Large intestine (tissue), 3 donors: ENCODE measurements around the gene RBM7. TPM values are rescaled to one million over a fixed set of nuclear protein-coding genes. Genes with fewer than 3 reads are reported as not detected.

Source experiments
- DNase-seq, 2 donors: peaks; one replicate each; pipeline versions ENCODE4 v3.0.0 to v3.0.0-alpha.2; 2013
- H3K27ac ChIP-seq: one replicate; pipeline ENCODE4 v1.5.1; 2013; ENCODE audit warnings: low read length
- H3K27me3 ChIP-seq: 2 replicates; pipeline ENCODE4 v1.6.1; 2013; ENCODE audit warnings: low read length; ENCODE audit not compliant: control insufficient read depth, insufficient read depth
- H3K36me3 ChIP-seq: 2 replicates; pipeline ENCODE4 v1.6.1; 2013; ENCODE audit warnings: low read length; ENCODE audit not compliant: control insufficient read depth, insufficient read depth
- H3K4me1 ChIP-seq: one replicate; pipeline ENCODE4 v1.6.1; 2013; ENCODE audit warnings: low read length; ENCODE audit not compliant: control insufficient read depth, insufficient read depth
- H3K4me3 ChIP-seq: one replicate; pipeline ENCODE4 v1.5.1; 2013; ENCODE audit warnings: low read length
- H3K9me3 ChIP-seq: one replicate; pipeline ENCODE4 v1.6.1; 2013; ENCODE audit warnings: mild to moderate bottlenecking, low read depth, low read length, moderate library complexity; ENCODE audit not compliant: control insufficient read depth
- WGBS: methylation state at CpG from one replicate; pipeline ENCODE4 v1.1.5; 2013; ENCODE audit warnings: low lambda C conversion rate; ENCODE audit not compliant: insufficient coverage; 5-methylcytosine and 5-hydroxymethylcytosine counted together
- polyA plus RNA-seq: library from polyadenylated mRNA; unstranded; fragments of 120-200 nt; gene quantifications from one replicate; pipeline ENCODE4 v1.2.1, GENCODE V29; 2013

RBM7 gene
- polyA plus RNA-seq, 1 donor, result 46.7 TPM

GRCh38 chr11:114416441-114416961 is 16.0 kb downstream of the RBM7 start:
- Histone ChIP-seq H3K4me3 (no peak overlapping the region), H3K9me3 (no peaks in the 10 kb centered on the region), H3K27me3 (no peaks in the 10 kb centered on the region), H3K36me3 (peaks cover 12% of the 10 kb centered on the region), H3K4me1 (no peaks in the 10 kb centered on the region), H3K27ac (no peak overlapping the region)
- no peak for DNase-seq

GRCh38 chr11:114426280-114426679 is 25.8 kb downstream of the RBM7 start:
- WGBS, result no CpG with 5 or more reads among the region's 4 CpGs
- no peaks in the 10 kb centered on the region for H3K27me3 ChIP-seq

GRCh38 chr11:114430290-114430689 is 29.8 kb downstream of the RBM7 start:
- Histone ChIP-seq H3K9me3 (no peaks in the 10 kb centered on the region), H3K27me3 (no peaks in the 10 kb centered on the region)

More at GRCh38 chr11:114426280-114426679, 25.8 kb downstream of the RBM7 start:
- Histone ChIP-seq H3K4me3 (no peak overlapping the region), H3K9me3 (no peaks in the 10 kb centered on the region), H3K4me1 (no peaks in the 10 kb centered on the region), H3K27ac (no peak overlapping the region), H3K36me3 (no peaks in the 10 kb centered on the region)
- no peak for DNase-seq

GRCh38 chr11:114432893-114433292 is 32.4 kb downstream of the RBM7 start:
- Histone ChIP-seq H3K4me3 (no peak overlapping the region), H3K27ac (no peak overlapping the region)
- WGBS, result 83% methylated on average over 2 of the region's 3 CpGs

More at GRCh38 chr11:114430290-114430689, 29.8 kb downstream of the RBM7 start:
- Histone ChIP-seq H3K4me3 (no peak overlapping the region), H3K27ac (no peak overlapping the region), H3K4me1 (no peaks in the 10 kb centered on the region), H3K36me3 (no peaks in the 10 kb centered on the region)
- no peak for DNase-seq

GRCh38 chr11:114433376-114433775 is 32.9 kb downstream of the RBM7 start:
- no peaks in the 10 kb centered on the region for H3K4me1 ChIP-seq
- WGBS, result 17% methylated on average over 1 of the region's 4 CpGs

More at GRCh38 chr11:114432893-114433292, 32.4 kb downstream of the RBM7 start:
- DNase-seq, result no peak
- Histone ChIP-seq H3K9me3 (no peaks in the 10 kb centered on the region), H3K4me1 (no peaks in the 10 kb centered on the region), H3K36me3 (no peaks in the 10 kb centered on the region), H3K27me3 (no peaks in the 10 kb centered on the region)

GRCh38 chr11:114438303-114438702 is 37.8 kb downstream of the RBM7 start:
- no peak overlapping the region for H3K27ac ChIP-seq
- H3K27me3 ChIP-seq, result no peaks in the 10 kb centered on the region
- DNase-seq, result no peak
- no peaks in the 10 kb centered on the region for H3K36me3 ChIP-seq
- peaks cover 8% of the 10 kb centered on the region for H3K4me1 ChIP-seq
- no peak overlapping the region for H3K4me3 ChIP-seq
- WGBS, result 40% methylated on average over 1 of the region's 6 CpGs
- H3K9me3 ChIP-seq, result no peaks in the 10 kb centered on the region

More at GRCh38 chr11:114433376-114433775, 32.9 kb downstream of the RBM7 start:
- no peak overlapping the region for H3K27ac ChIP-seq
- no peaks in the 10 kb centered on the region for H3K9me3 ChIP-seq
- no peak for DNase-seq
- no peaks in the 10 kb centered on the region for H3K27me3 ChIP-seq
- H3K4me3 ChIP-seq, result no peak overlapping the region
- H3K36me3 ChIP-seq, result no peaks in the 10 kb centered on the region

GRCh38 chr11:114439229-114440120 is 39.0 kb downstream of the RBM7 start, which contains the start of gene REXO2:
Gene REXO2, plus strand, starts transcription at chr11:114439467. Its CDS starts 62 bp downstream, at chr11:114439529.
- peak; percentile 95 to 96 for DNase-seq
- Histone ChIP-seq H3K27me3 (no peaks in the 10 kb centered on the region), H3K27ac (peak within 1 kb of the TSS; percentile 57), H3K4me3 (peak within 1 kb of the TSS; percentile 82), H3K4me1 (peaks cover 8% of the 10 kb centered on the region), H3K9me3 (no peaks in the 10 kb centered on the region), H3K36me3 (peaks cover 2% of the 10 kb centered on the region)
- WGBS, result no CpG with 5 or more reads among the region's 64 CpGs

GRCh38 chr11:114440121-114440860 is 39.8 kb downstream of the RBM7 start:
- Histone ChIP-seq H3K9me3 (no peaks in the 10 kb centered on the region), H3K27me3 (no peaks in the 10 kb centered on the region), H3K4me1 (peaks cover 8% of the 10 kb centered on the region), H3K36me3 (peaks cover 2% of the 10 kb centered on the region), H3K27ac (peak overlapping the region; percentile 57), H3K4me3 (peak overlapping the region; percentile 82)
- 60% methylated on average over 1 of the region's 10 CpGs for whole genome bisulfite sequencing
- no peak for DNase-seq

- WGBS, result 83% methylated on average over 3 of the region's 7 CpGs
- no peak overlapping the region for H3K27ac ChIP-seq
- no peak for DNase-seq
Observed at GRCh38 chr11:114440971-114441763, 40.7 kb downstream of the RBM7 start.

GRCh38 chr11:114441921-114442320 is 41.5 kb downstream of the RBM7 start:
- Histone ChIP-seq H3K4me1 (peaks cover 8% of the 10 kb centered on the region), H3K9me3 (no peaks in the 10 kb centered on the region), H3K27ac (no peak overlapping the region), H3K27me3 (no peaks in the 10 kb centered on the region), H3K36me3 (peaks cover 10% of the 10 kb centered on the region), H3K4me3 (no peak overlapping the region)
- no peak for DNase-seq
- 100% methylated on average over 1 of the region's 2 CpGs for WGBS

More at GRCh38 chr11:114440971-114441763, 40.7 kb downstream of the RBM7 start:
- no peak overlapping the region for H3K4me3 ChIP-seq
- H3K27me3 ChIP-seq, result no peaks in the 10 kb centered on the region
- H3K9me3 ChIP-seq, result no peaks in the 10 kb centered on the region
- peaks cover 5% of the 10 kb centered on the region for H3K36me3 ChIP-seq
- H3K4me1 ChIP-seq, result peaks cover 8% of the 10 kb centered on the region
